ENCODE measurements around the gene PIK3R1.

Gene PIK3R1

GRCh38 chr5:68287976-68288706 is 72.6 kb downstream of the PIK3R1 start:
- in situ Hi-C loops (cut with MboI; ENCODE audit: low sequenced_read_pairs): loop anchor here (25.0 kb wide), 1 partner anchor 174 kb away; no protein-coding TSS in a partner anchor

GRCh38 chr5:68288707-68289134 is 73.2 kb downstream of the PIK3R1 start:
- in situ Hi-C loops (cut with MboI; ENCODE audit: low sequenced_read_pairs): loop anchor here (25.0 kb wide), 1 partner anchor 174 kb away; no protein-coding TSS in a partner anchor

- in situ Hi-C loops (cut with MboI; ENCODE audit: low sequenced_read_pairs): loop anchor here (25.0 kb wide), 1 partner anchor 173 kb away; no protein-coding TSS in a partner anchor
These were observed 73.9 kb downstream of the PIK3R1 start for GRCh38 chr5:68289498-68289897.

GRCh38 chr5:68290260-68290674 is 74.7 kb downstream of the PIK3R1 start:
- in situ Hi-C loops (cut with MboI; ENCODE audit: low sequenced_read_pairs): loop anchor here (25.0 kb wide), 1 partner anchor 172 kb away; no protein-coding TSS in a partner anchor

GRCh38 chr5:68290847-68291246 is 75.3 kb downstream of the PIK3R1 start:
- in situ Hi-C loops (cut with MboI; ENCODE audit: low sequenced_read_pairs): loop anchor here (25.0 kb wide), 1 partner anchor 171 kb away; no protein-coding TSS in a partner anchor

- in situ Hi-C loops (cut with MboI; ENCODE audit: low sequenced_read_pairs): loop anchor here (25.0 kb wide), 1 partner anchor 170 kb away; no protein-coding TSS in a partner anchor
These were observed 76.8 kb downstream of the PIK3R1 start for GRCh38 chr5:68292316-68292715.

GRCh38 chr5:68295772-68296171 is 80.2 kb downstream of the PIK3R1 start:
- in situ Hi-C loops (cut with MboI; ENCODE audit: low sequenced_read_pairs): loop anchor here (25.0 kb wide), 1 partner anchor 167 kb away; no protein-coding TSS in a partner anchor

- in situ Hi-C loops (cut with MboI; ENCODE audit: low sequenced_read_pairs): loop anchor here (25.0 kb wide), 1 partner anchor 165 kb away; no protein-coding TSS in a partner anchor
These were observed 81.3 kb downstream of the PIK3R1 start for GRCh38 chr5:68296895-68297294.

GRCh38 chr5:68297656-68298055 is 82.1 kb downstream of the PIK3R1 start:
- in situ Hi-C loops (cut with MboI; ENCODE audit: low sequenced_read_pairs): loop anchor here (25.0 kb wide), 1 partner anchor 165 kb away; no protein-coding TSS in a partner anchor

GRCh38 chr5:68298479-68298878 is 82.9 kb downstream of the PIK3R1 start:
- in situ Hi-C loops (cut with MboI; ENCODE audit: low sequenced_read_pairs): loop anchor here (25.0 kb wide), 1 partner anchor 164 kb away; no protein-coding TSS in a partner anchor

GRCh38 chr5:68299105-68299504 is 83.5 kb downstream of the PIK3R1 start:
- in situ Hi-C loops (cut with MboI; ENCODE audit: low sequenced_read_pairs): loop anchor here (25.0 kb wide), 1 partner anchor 163 kb away; no protein-coding TSS in a partner anchor

GRCh38 chr5:68299575-68299974 is 84.0 kb downstream of the PIK3R1 start:
- in situ Hi-C loops (cut with MboI; ENCODE audit: low sequenced_read_pairs): loop anchor here (25.0 kb wide), 1 partner anchor 163 kb away; no protein-coding TSS in a partner anchor

GRCh38 chr5:68303038-68303738 is 87.6 kb downstream of the PIK3R1 start:
- in situ Hi-C loops (cut with MboI; ENCODE audit: low sequenced_read_pairs): no loop called here

GRCh38 chr5:68303754-68304420 is 88.3 kb downstream of the PIK3R1 start:
- in situ Hi-C loops (cut with MboI; ENCODE audit: low sequenced_read_pairs): no loop called here

GRCh38 chr5:68304421-68305052 is 89.0 kb downstream of the PIK3R1 start:
- in situ Hi-C loops (cut with MboI; ENCODE audit: low sequenced_read_pairs): no loop called here

- in situ Hi-C loops (cut with MboI; ENCODE audit: low sequenced_read_pairs): no loop called here
These were observed 89.8 kb downstream of the PIK3R1 start for GRCh38 chr5:68305223-68305870.

GRCh38 chr5:68306361-68307014 is 90.9 kb downstream of the PIK3R1 start:
- in situ Hi-C loops (cut with MboI; ENCODE audit: low sequenced_read_pairs): no loop called here

GRCh38 chr5:68313336-68313735 is 97.8 kb downstream of the PIK3R1 start:
- in situ Hi-C loops (cut with MboI; ENCODE audit: low sequenced_read_pairs): no loop called here

GRCh38 chr5:68314465-68314864 is 98.9 kb downstream of the PIK3R1 start:
- in situ Hi-C loops (cut with MboI; ENCODE audit: low sequenced_read_pairs): no loop called here
